Ascending aorta (tissue), 2 donors: ENCODE measurements around the gene FOLR3. TPM values are rescaled to one million over a fixed set of nuclear protein-coding genes. Genes with fewer than 3 reads are reported as not detected.

Experiments
- DNase-seq, 2 donors: peaks; one replicate each; pipeline ENCODE4 v3.0.0-alpha.2; 2019; ENCODE audit warnings: low spot score in 2 of 2
- H3K27ac ChIP-seq, 2 donors: fragments of 200-600 bp; sonication (generic); one replicate each; pipeline ENCODE4 v1.5.1; 2016 to 2017; ENCODE audit warnings: mild to moderate bottlenecking in 1 of 2
- H3K27me3 ChIP-seq: fragments of 200-600 bp; sonication (generic); one replicate; pipeline ENCODE4 v1.5.1; 2017
- H3K36me3 ChIP-seq, 2 donors: fragments of 200-600 bp; sonication (generic); one replicate each; pipeline ENCODE4 v1.5.1; 2016
- H3K4me1 ChIP-seq, 2 donors: fragments of 200-600 bp; sonication (generic); one replicate each; pipeline ENCODE4 v1.5.1; 2016 to 2017; ENCODE audit warnings: mild to moderate bottlenecking in 1 of 2
- H3K4me3 ChIP-seq, 2 donors: fragments of 200-600 bp; sonication (generic); one replicate each; pipeline ENCODE4 v1.5.1; 2016 to 2017; ENCODE audit warnings: mild to moderate bottlenecking in 1 of 2
- H3K9me3 ChIP-seq, 2 donors: fragments of 200-600 bp; sonication (generic); one replicate each; pipeline ENCODE4 v1.5.1; 2016
- CTCF ChIP-seq, 3 experiments: fragments of 200-600 bp in 2 of 3; fragments of 450-650 bp in 1 of 3; sonication (generic) in 2 of 3; IDR thresholded peaks; one replicate each; pipeline ENCODE4 v1.5.1; 2016 to 2019; ENCODE audit warnings: antibody characterized with exemption in 3 of 3, mild to moderate bottlenecking in 1 of 3, moderate library complexity in 1 of 3
- intact Hi-C: fragments of 100-400 bp; cut with DNase I; formaldehyde crosslinking; loops from one replicate; pipeline ENCODE4 v1.15.1; 2023
- total RNA-seq: library from RNA; depleted of rRNA; stranded (reverse); fragments of >200 nt; gene quantifications from one replicate; pipeline ENCODE4 v1.1.0, GENCODE V29; 2016

Gene FOLR3
- total RNA-seq, 1 donor from 2014 or later, result not detected

GRCh38 chr11:72188267-72188666, 52.7 kb downstream of the FOLR3 start:
- Histone ChIP-seq H3K9me3 (no peaks in the 10 kb centered on the region), H3K27ac (no peak overlapping the region), H3K27me3 (no peaks in the 10 kb centered on the region), H3K36me3 (no peaks in the 10 kb centered on the region), H3K4me1 (no peaks in the 10 kb centered on the region), H3K4me3 (no peak overlapping the region)
- TF ChIP-seq CTCF (IDR thresholded peaks at IDR 0.05), result no peak
- intact Hi-C loops, result no loop called here
- no peak for DNase-seq

Other genes with a start within 250 kb of the FOLR3 start
- not detected for gene XNDC1N, start 207.1 kb upstream of the FOLR3 start, total RNA-seq
- gene RNF121, start 206.7 kb upstream of the FOLR3 start, total RNA-seq, result 5.0 TPM
- 5.0 TPM for gene IL18BP, start 136.8 kb upstream of the FOLR3 start, total RNA-seq
- gene NUMA1, start 55.2 kb upstream of the FOLR3 start, total RNA-seq, result 289 TPM
- 12.9 TPM for gene LRRC51, start 54.9 kb upstream of the FOLR3 start, total RNA-seq
- 148 TPM for gene LAMTOR1, start 32.4 kb upstream of the FOLR3 start, total RNA-seq
- not detected for gene TOMT, start 29.8 kb upstream of the FOLR3 start, total RNA-seq
- gene ANAPC15, start 23.0 kb upstream of the FOLR3 start, total RNA-seq, result not detected
- not detected for gene FOLR1, start 56.4 kb downstream of the FOLR3 start, total RNA-seq
- gene FOLR2, start 81.1 kb downstream of the FOLR3 start, total RNA-seq, result 34.5 TPM
- gene INPPL1, start 89.0 kb downstream of the FOLR3 start, total RNA-seq, result 76.0 TPM
- not detected for gene PHOX2A, start 108.5 kb downstream of the FOLR3 start, total RNA-seq